ENCODE data around the gene C14orf180. TPM values are rescaled to one million over a fixed set of nuclear protein-coding genes. Genes with fewer than 3 reads are reported as not detected.

Gene C14orf180
- total RNA-seq, 1 experiment from 2014 or later, result not detected

GRCh38 chr14:104588066-104588857 is 8.7 kb downstream of the C14orf180 start:
- POLR2A ChIA-PET, result no interaction called here
- ATAC-seq, result no peak
- no peaks in the 10 kb centered on the region for H3K27me3 Mint-ChIP-seq (ENCODE audit: low read depth)

GRCh38 chr14:104589338-104590195 is 10.0 kb downstream of the C14orf180 start:
- Mint-ChIP-seq H3K36me3 (no peaks in the 10 kb centered on the region), H3K27me3 (ENCODE audit: low read depth) (no peaks in the 10 kb centered on the region), H3K4me3 (no peak overlapping the region), H3K4me1 (no peaks in the 10 kb centered on the region), H3K27ac (no peak overlapping the region), H3K9me3 (no peaks in the 10 kb centered on the region)
- no peak for TF ChIP-seq KAT7 (CRISPR knock-in tag; IDR thresholded peaks at IDR 0.05; ENCODE audit: borderline replicate concordance)
- no peak for TF ChIP-seq ZBTB21 (CRISPR knock-in tag; IDR thresholded peaks at IDR 0.05; ENCODE audit: borderline replicate concordance)
- TF ChIP-seq FOXP1 (CRISPR knock-in tag; IDR thresholded peaks at IDR 0.05; ENCODE audit: borderline replicate concordance), result no peak
- no peak for TF ChIP-seq ZSCAN18 (CRISPR knock-in tag; IDR thresholded peaks at IDR 0.05)
- no peak for TF ChIP-seq ATF6 (CRISPR knock-in tag; IDR thresholded peaks at IDR 0.05)
- POLR2A ChIA-PET, result no interaction called here
- DNase-seq (ENCODE audit: low spot score) (no peak), ATAC-seq (no peak)
- CTCF ChIA-PET, result interaction anchor here (0.6 to 0.9 kb wide), 2 partner anchors 442 to 452 kb away, joined by 3 to 4 read pairs; no protein-coding TSS in a partner anchor

More at GRCh38 chr14:104588066-104588857, 8.7 kb downstream of the C14orf180 start:
- DNase-seq (ENCODE audit: low spot score), result no peak
- CTCF ChIA-PET, result interaction anchor here (0.6 to 2.3 kb wide), 2 partner anchors 24 to 353 kb away, joined by 3 to 6 read pairs; no protein-coding TSS in a partner anchor
- H3K4me1 Mint-ChIP-seq, result no peaks in the 10 kb centered on the region
- H3K4me3 Mint-ChIP-seq, result no peak overlapping the region
- no peak overlapping the region for H3K27ac Mint-ChIP-seq
- H3K36me3 Mint-ChIP-seq, result no peaks in the 10 kb centered on the region
- TF ChIP-seq E2F1 (CRISPR knock-in tag; IDR thresholded peaks at IDR 0.05), result no peak
- no peak for TF ChIP-seq CTCF (IDR thresholded peaks at IDR 0.05)
- TF ChIP-seq NR3C1 (CRISPR knock-in tag; conservative IDR thresholded peaks at IDR 0.05; ENCODE audit: low read depth), result no peak
- no peak for TF ChIP-seq ZNF425 (CRISPR knock-in tag; conservative IDR thresholded peaks at IDR 0.05)
- H3K9me3 Mint-ChIP-seq, result no peaks in the 10 kb centered on the region
